ENCODE data around the gene GOLGA6D. TPM values are rescaled to one million over a fixed set of nuclear protein-coding genes. Genes with fewer than 3 reads are reported as not detected.
"Not testable (repeated sequence)": the region's sequence is repeated elsewhere in the genome, so short reads cannot be mapped to it uniquely, and the experiment has no call there.

The GOLGA6D gene
- total and polyA plus RNA-seq, 12 donors, result 0.09 TPM; not detected in 11

DNA sequence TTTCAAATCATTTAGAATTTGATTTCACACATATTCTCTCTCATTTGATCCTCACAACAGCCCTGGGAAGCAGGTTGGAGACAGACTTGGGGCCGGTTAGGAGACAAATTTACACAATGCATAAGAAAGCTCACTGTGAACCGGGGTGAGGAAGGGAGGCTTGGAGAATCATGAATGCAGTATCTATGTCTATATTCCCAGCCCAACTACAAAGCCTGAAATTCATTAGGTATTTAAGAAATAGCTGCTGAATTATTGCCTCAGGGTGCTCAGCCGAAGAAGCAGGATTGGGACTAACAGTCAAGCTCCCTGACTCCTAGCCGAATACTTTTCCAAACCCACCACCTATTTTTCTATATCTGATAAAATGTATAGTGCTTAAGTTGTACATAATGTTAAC is 32.9 kb upstream of the GOLGA6D start:
- H3K27ac ChIP-seq, result no peak overlapping the region
- intact Hi-C loops (cut with DNase I), result loop anchor here in 2 of 10 donors (10.0 kb wide), 2 partner anchors 55 to 65 kb away; no protein-coding TSS in a partner anchor
- TF ChIP-seq, protein P1, sequence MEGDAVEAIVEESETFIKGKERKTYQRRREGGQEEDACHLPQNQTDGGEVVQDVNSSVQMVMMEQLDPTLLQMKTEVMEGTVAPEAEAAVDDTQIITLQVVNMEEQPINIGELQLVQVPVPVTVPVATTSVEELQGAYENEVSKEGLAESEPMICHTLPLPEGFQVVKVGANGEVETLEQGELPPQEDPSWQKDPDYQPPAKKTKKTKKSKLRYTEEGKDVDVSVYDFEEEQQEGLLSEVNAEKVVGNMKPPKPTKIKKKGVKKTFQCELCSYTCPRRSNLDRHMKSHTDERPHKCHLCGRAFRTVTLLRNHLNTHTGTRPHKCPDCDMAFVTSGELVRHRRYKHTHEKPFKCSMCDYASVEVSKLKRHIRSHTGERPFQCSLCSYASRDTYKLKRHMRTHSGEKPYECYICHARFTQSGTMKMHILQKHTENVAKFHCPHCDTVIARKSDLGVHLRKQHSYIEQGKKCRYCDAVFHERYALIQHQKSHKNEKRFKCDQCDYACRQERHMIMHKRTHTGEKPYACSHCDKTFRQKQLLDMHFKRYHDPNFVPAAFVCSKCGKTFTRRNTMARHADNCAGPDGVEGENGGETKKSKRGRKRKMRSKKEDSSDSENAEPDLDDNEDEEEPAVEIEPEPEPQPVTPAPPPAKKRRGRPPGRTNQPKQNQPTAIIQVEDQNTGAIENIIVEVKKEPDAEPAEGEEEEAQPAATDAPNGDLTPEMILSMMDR (IDR thresholded peaks at IDR 0.05), result no peak
- no peak for DNase-seq
- 69 to 73% methylated on average over 4 of the region's 4 CpGs for WGBS, 2 donors
- no peaks in the 10 kb centered on the region for H3K36me3 ChIP-seq
- no peak for ATAC-seq
- H3K9me3 ChIP-seq, result no peaks in the 10 kb centered on the region
- no peak overlapping the region for H3K4me3 ChIP-seq
- peaks cover 0 to 41% (median 25%) of the 10 kb centered on the region in 7 donors for H3K27me3 ChIP-seq
- H3K4me1 ChIP-seq, result no peaks in the 10 kb centered on the region

DNA sequence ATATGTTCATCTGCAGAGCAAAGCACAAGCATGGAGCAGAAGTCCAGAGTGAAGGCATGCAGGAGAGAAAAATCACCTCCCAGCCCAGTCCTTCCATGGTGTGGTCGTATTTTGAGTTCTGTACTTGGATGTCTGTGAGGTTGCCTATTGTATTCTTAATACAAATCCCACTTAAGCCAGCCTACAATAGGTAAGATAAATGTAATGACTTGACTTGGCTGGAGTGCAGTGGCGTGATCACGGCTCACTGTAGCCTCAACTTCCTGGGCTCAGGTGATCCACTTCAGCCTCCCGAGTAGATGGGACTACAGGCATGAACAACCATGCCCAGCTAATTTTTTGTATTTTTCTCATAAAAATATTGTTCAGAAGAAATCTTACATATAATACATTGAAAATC is 31.3 kb upstream of the GOLGA6D start:
- H3K27ac ChIP-seq; H3K36me3 ChIP-seq; DNase-seq; intact Hi-C loops (cut with DNase I); H3K4me3 ChIP-seq; ATAC-seq; H3K4me1 ChIP-seq; H3K9me3 ChIP-seq: not testable (repeated sequence)
- 79 to 83% methylated on average over 4 of the region's 4 CpGs for WGBS, 2 donors
- peaks cover 0 to 41% (median 22%) of the 10 kb centered on the region in 7 donors for H3K27me3 ChIP-seq

DNA sequence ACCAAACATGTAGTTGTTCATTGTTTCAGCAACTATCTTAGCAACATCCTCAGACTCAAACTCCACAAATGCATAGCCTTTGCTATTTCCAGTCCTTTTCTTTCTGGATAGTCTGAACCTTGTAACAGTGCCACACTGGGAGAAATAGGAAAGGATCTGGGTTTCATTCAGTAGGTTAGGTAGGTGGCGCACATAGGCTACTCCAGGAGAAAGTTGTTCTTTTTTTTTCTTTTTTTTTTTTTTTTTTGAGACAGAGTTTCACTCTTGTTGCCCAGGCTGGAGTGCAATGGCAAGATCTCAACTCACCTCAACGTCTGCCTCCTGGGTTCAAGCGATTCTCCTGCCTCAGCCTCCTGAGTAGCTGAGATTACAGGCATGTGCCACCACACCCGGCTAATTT is 30.4 kb upstream of the GOLGA6D start:
- ATAC-seq; H3K27ac ChIP-seq; H3K4me1 ChIP-seq; DNase-seq; H3K4me3 ChIP-seq; H3K9me3 ChIP-seq; H3K36me3 ChIP-seq; intact Hi-C loops (cut with DNase I): not testable (repeated sequence)
- WGBS, 2 donors, result 79 to 89% methylated on average over 4 of the region's 4 CpGs
- H3K27me3 ChIP-seq, result peaks cover 0 to 38% (median 20%) of the 10 kb centered on the region in 7 donors

- DNase-seq; intact Hi-C loops (cut with DNase I); H3K27me3 ChIP-seq; H3K27ac ChIP-seq; H3K4me1 ChIP-seq; H3K9me3 ChIP-seq; H3K4me3 ChIP-seq; ATAC-seq; H3K36me3 ChIP-seq: not testable (repeated sequence)
- WGBS, 2 donors, result no CpG with 5 or more reads among the region's 2 CpGs
Observed at GRCh38 chr15:75258034-75258433, 24.6 kb upstream of the GOLGA6D start, which contains the start of gene GOLGA6C. GOLGA6C (plus strand) TSS chr15:75258334; CDS start chr15:75258599, 265 bp downstream.

DNA sequence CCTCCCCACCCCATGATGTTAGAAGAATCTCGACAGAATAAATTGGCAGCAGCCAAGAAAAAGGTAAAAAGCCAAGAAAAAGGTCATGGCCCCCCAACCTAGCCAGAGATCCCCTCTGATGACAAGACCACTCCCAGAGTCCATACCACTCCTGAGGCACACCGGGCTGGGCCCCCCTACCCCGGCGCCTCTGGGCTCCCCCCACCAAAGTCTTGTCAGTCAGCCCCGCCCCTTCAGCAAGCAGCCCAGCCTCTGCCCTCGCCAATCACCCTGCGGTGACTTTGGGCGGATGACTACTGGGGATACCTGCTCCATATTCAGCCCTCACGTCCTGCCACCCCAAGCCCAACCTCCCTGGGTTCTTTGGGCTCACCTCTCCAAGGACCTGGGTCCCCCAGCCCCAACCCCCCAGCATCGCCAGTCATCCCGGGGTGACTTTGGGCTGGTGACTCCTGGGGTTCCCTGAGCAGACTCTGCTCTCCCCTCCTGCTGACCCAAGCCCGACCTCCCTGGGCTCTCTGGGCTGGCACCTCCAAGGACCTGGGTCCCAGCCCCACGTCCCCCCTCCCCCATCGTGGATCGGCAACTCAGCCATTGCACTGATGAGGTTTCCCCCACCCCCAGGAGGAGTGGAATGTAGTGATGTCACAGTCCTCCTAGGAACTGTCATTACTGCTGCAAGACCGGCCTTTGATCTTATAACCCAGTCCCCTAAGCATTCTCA is 23.9 kb upstream of the GOLGA6D start:
- 75 to 76% methylated on average over 10 to 11 of the region's 16 CpGs for WGBS, 2 donors
- not testable (repeated sequence) for H3K36me3 ChIP-seq, DNase-seq

GRCh38 chr15:75259873-75260272 is 22.8 kb upstream of the GOLGA6D start:
- WGBS, 2 donors, result no CpG with 5 or more reads among the region's 3 CpGs
- ATAC-seq; H3K27me3 ChIP-seq; H3K27ac ChIP-seq; H3K4me3 ChIP-seq; H3K36me3 ChIP-seq; DNase-seq; H3K9me3 ChIP-seq; H3K4me1 ChIP-seq; intact Hi-C loops (cut with DNase I): not testable (repeated sequence)

More for the DNA sequence above, 23.9 kb upstream of the GOLGA6D start:
- H3K27me3 ChIP-seq; H3K27ac ChIP-seq; H3K4me1 ChIP-seq; H3K4me3 ChIP-seq; ATAC-seq; H3K9me3 ChIP-seq; intact Hi-C loops (cut with DNase I): not testable (repeated sequence)

DNA sequence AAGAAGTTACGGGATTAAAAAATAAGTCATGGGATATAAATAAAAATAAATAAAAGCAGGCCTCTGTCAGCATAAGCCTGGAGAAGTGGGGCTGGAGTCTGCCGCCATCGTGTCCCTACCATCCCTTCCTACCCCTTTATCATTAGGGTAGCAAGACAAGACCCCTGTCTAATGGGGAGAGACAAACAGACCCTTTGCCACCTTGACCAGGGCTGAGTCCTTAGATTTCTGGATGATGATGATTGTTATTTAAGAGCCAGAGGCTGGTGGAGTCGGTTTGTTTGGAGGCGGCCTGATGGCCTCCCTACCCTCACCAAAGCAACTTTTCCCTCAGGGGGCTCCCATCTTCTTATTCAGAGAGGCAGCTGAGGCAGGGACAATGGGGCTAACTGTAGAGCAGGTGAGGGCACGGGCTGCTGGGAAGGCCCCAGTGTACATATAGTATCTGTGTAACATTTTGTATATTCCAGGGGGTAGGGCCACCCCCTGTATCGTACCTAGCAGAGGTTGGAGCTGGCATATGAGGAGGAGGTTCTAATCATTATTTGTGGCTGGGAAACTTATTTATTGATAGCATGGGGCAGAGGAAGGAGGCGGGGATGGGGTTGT is 8.8 kb upstream of the GOLGA6D start:
- H3K4me1 ChIP-seq; ATAC-seq; H3K4me3 ChIP-seq; DNase-seq; H3K9me3 ChIP-seq; H3K27ac ChIP-seq; H3K36me3 ChIP-seq; H3K27me3 ChIP-seq; intact Hi-C loops (cut with DNase I): not testable (repeated sequence)
- 90 to 92% methylated on average over 3 of the region's 8 CpGs for WGBS, 2 donors

All from heart right ventricle (tissue), 16 donors.